HG03442 (cell line): Measurements from ENCODE around the gene SYT9.

Experiments used
- ATAC-seq: cut with Tn5 transposase; IDR thresholded peaks from one replicate; pipeline ENCODE4 v1.9.1; 2021; ENCODE audit warnings: mild to moderate bottlenecking, moderate library complexity; ENCODE audit not compliant: unreplicated experiment

SYT9 gene

DNA sequence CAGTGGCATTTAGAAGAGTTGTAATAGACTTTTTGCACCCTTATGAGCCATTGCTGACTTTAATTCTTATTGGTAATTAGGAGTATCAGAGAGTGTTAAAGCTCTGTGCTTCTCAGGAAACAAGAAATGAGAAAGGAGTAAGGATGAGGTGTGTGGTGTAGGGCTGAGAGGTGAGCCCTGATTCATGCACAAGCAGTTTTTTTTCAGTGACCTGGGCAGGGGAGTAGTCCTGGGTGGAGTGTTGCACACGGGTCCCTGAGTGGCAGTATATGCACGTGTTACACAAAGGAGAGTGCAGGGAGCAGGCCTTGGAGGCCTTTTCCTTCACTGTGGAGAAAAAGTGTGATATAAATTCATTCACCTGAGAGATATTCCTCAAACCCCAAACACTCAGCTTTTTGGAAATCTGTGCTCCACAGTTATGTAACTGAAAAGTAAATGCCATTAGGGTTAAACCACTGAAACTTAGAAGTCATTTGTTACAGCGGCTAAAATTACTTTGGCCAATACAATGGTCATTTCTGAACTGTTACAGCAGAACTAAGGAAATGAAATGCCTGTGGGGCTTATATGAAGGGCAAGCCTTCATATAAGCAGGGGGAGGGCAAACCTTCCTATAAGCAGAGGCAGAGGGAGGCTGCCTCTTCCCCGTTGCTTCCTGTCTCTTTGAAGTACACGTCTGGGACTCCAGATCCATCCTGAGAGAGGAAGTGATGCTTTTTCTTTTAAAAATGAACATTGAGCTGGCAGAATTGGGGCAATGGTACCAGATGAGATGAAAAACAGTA is 171.0 kb downstream of the SYT9 start:
- ATAC-seq = peak; percentile 62

GRCh38 chr11:7423946-7424345 is 172.2 kb downstream of the SYT9 start:
- no peak for ATAC-seq

- ATAC-seq = no peak
Observed at GRCh38 chr11:7427733-7428132, 176.0 kb downstream of the SYT9 start.

- no peak for ATAC-seq
Observed at GRCh38 chr11:7428196-7428595, 176.5 kb downstream of the SYT9 start.

DNA sequence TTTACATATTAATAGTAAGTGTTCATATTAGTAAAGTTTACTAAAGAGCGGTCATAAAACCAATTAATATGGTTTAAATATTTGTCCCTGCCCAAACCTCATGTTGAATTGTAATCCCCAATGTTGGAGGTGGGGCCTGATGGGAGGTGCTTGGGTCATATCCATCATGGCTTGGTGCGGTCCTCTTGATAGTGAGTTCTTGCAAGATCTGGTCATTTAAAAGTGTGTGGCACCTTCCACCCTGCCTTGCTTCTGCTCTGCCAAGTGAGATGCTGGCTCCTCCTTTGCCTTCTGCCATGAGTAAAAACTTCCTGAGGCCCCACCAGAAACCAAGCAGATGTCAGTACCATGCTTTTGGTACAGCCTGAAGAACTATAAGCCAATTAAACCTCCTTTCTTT is 178.8 kb downstream of the SYT9 start:
- ATAC-seq = no peak

DNA sequence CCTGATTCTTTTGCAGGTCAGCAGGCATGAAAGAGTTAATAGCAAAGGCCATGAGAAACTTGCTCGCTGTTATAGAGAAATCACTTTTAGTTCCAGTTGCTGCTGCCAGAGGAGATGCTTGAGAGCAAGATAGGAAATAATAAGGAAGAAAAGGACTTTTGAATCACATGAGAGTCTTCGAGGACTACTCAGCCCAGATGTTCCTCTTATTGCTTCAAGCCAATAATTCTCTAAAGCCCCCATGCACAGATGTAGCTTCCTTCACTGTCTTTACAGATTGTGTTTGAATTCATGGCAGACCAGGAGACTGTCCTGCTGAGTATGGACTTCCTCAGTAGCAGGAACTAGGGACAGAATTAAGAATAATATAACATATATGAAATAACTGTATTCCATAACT is 183.5 kb downstream of the SYT9 start:
- no peak for ATAC-seq

- ATAC-seq = no peak
Observed at GRCh38 chr11:7436146-7436545, 184.4 kb downstream of the SYT9 start.

- ATAC-seq = peak; percentile 80
Observed at GRCh38 chr11:7436657-7437056, 185.0 kb downstream of the SYT9 start.

DNA sequence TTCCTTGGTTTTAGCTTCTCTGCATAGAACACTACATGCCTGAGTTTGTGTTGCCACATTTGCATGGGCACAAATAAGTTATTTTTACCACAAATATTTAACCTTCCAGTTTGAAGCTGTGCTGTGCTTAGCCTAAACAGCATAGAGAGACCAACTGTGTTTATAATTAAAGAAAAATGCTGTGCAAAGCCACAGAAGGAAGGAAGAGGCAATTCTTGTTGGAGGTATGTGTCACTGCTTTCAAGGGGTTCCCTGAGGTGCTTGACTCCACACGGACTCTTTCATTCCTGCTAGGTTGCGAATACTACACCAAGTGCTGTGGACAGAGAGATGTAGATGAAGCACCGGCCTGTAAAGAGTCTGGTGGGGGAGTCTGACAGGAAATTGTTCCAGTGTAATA is 186.0 kb downstream of the SYT9 start:
- ATAC-seq = no peak

DNA sequence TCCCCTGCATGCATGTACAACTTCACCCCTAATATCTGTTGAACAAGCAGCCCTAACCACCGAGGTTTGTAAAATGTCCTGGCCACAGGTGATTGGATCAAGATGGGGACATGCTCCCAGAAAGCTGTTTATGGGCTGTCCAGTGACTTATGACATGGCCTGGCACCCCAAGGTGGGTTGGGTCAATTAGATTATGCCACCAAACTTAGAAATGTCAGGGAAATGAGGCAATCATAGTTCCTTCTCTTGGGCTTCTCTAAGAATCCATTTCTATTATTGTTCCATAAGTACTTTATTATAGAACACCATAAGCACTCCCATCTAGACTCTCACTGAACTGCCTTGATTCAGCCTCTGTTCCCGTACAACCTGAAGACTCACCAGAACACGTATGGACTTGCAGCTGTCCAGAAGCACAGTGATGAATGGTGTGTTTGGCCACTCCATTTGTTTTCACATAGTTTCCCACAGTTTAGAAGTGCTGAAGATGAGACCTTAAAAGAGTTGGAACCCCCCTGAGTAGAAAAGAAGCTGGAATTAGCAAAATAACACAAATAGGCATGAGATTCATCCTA is 188.1 kb downstream of the SYT9 start:
- ATAC-seq = no peak

GRCh38 chr11:7442588-7443215 is 191.0 kb downstream of the SYT9 start:
- ATAC-seq = peak; percentile 94

- ATAC-seq = no peak
Observed at GRCh38 chr11:7444091-7444981, 192.6 kb downstream of the SYT9 start.

DNA sequence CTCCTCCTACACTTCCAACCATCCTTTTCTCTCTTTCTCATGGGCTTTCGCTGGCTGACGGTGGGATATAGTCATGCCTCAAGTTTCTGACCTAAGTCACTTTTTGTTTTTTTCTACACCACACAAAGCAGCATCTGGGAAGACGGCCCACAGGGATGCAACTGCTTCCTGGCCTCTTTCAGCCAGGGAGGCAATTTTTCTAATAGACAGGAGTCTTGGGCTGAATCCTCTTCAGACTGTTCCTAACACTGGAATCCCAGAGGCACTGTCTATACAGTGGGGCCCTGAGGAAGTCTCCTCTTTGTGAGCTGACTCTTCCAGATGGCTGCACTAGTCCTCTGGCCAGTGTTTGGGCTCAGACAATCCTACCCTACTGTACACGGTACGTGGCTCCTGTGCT is 193.9 kb downstream of the SYT9 start:
- ATAC-seq = no peak

DNA sequence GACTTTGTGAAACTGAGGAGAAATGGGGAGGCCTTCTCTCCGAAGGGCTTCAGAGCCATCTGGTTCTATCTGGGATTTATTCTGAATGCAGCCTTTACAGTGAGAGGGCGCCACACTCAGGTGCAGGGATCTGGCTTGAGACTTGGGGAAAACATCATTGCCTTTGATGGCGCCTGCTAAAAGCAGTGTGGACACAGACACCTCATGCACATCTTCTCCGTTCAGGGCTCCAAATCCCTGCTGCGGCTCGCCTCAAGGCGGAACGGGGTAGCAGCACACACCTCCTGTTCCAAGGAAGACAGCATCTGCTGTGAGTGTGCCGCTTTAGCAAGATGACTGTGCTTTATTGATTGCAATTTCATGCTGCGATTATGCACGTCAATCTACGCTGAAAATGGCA is 196.5 kb downstream of the SYT9 start:
- ATAC-seq = no peak

GRCh38 chr11:7449211-7449840 is 197.6 kb downstream of the SYT9 start:
- ATAC-seq = no peak

DNA sequence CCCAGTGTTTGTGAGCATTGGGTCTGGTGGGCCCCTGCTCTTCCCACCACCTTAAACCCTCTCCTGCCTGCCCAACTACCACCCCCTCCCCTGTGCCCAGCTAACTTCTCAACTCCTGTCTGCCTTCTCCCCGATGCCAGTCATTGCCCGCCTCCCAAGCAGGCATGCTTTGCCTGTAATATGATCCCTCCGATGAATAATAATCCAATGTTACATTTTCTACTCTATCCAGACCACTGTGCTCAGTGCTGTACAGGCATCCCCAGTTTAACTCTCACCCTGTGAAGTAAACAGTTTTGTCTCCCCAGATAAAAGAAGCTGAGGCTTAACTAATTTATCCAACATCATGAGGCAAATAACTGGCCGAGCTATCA is 198.1 kb downstream of the SYT9 start:
- ATAC-seq = no peak

DNA sequence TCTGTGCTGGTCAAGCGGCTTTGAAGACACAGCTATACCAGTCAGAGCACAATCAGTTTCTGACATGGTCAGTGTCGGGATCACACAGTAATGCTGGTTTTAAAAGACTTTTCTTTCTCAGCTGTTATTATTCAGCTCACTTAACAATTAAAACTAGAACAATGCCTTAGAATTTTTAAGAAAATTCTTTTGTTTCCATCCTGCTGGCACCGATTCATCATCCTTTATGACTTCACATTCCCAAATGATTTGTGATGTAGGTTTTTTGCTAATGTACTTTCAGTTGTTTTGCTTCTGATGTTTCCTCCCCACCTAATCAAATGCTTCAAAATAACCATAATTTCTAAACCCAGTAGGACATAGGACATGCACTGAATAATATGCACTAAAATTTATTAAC is 199.1 kb downstream of the SYT9 start:
- ATAC-seq = no peak

- ATAC-seq = no peak
Observed at GRCh38 chr11:7451520-7451919, 199.8 kb downstream of the SYT9 start.

DNA sequence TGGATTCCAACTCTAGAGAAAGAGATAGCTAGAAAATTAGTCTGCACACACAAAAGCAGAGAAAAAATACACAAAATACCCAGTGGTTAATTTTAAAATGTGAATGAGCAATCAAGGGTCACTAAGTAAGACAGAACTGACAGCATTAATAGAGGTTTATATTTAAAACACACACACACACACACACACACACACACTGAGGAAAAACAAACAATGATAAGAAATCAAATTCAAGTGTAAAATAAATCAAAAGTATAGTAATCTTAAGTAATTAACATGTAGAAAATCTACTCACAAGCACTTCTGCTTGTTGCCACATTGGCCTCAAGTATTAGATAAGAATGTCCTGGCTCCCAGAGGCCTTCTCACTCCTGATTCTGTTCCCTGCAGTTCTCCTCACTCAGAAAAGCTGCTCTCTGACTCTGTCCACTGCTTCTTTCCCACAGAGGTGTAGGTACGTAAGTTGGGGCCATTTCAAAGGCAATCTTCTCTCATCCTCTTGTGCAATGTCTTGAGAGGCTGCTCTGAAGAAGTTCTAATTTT is 200.3 kb downstream of the SYT9 start:
- ATAC-seq = no peak

DNA sequence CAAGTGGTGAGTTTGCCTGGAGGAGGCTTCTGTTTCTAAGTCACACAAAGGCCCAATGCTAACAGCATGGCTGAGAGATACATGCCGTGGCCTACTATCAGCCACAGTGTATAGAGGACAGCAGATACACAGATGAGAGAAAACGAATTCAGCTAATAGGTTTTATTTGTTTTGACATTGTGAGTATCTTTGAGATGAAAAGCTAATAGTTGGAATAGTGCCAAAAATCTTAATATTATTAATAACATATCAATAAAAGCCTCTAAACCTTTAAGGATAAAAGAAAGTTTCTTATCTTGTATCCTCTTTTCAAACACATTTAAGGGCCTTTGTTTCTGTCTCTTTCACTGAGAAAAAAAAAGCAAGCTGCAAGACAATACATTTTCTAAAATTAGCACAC is 203.2 kb downstream of the SYT9 start:
- no peak for ATAC-seq

DNA sequence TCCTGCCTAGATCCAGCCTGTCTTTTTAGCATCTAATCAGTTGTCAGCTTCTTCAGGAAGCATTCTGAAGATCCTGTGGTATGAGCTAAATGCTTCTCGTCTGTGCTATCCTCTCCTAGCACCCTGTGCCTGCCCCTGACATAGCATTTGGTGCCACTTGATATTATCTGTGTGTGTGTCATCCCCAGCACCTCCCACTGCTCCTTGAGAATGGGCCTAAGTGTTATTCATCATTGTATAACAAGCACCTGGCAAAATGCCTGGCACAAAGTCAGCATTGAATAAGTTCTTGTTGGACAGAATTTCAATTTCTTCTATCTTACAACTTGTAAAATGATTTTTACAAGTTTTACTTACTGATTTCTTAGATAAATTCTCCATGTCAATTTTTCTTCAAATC is 205.5 kb downstream of the SYT9 start:
- no peak for ATAC-seq
